B cell (primary cell): Measurements from ENCODE around the gene DENND5B.

Experiments
- EZH2 ChIP-seq: IDR thresholded peaks from 2 replicates; pipeline ENCODE4 v1.6.1; 2012; ENCODE audit warnings: borderline replicate concordance, low read depth, mild to moderate bottlenecking, moderate library complexity, low read length; ENCODE audit not compliant: insufficient read depth, poor library complexity, severe bottlenecking
- TF ChIP-seq, protein P1 (sequence below): fragments of 200-600 bp; IDR thresholded peaks from one replicate; pipeline ENCODE4 v1.8.0; 2022; ENCODE audit warnings: antibody characterized with exemption, mild to moderate bottlenecking

DNA sequence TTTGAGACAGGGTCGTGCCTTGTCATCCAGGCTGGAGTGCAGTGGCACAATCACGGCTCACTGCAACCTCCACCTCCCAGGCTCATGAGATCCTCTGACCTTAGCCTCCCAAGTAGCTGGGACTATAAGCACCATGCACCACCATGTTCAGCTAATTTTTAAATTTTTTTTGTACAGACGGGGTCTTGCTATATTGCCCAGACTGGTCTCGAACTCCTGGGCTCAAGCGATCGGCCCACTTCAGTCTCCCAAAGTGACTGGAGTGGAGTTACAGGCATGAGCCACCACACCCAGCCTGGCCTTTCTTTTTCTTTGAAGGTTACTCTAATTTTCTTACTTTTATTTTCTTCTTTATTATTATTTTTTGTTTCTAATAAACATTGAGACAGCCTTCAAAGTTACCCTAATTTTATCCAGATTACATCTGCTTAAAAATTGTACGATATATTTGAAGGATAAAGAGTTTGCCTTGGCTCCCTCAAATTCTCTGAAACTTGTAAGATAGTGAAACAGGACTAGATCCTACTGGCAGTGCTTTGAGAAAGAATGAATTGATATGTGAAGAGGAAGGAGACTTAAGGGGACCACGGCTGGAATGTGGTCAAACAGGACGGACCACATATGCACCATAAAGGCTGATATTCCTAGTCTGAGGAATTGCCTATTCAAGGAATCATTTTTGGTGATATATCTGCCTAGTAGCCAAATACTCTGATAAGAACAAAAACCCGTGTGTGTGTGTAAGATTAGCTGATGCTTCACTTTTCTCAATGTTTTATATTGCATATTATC, 250.9 kb downstream of the DENND5B start:
- TF ChIP-seq, protein P1, sequence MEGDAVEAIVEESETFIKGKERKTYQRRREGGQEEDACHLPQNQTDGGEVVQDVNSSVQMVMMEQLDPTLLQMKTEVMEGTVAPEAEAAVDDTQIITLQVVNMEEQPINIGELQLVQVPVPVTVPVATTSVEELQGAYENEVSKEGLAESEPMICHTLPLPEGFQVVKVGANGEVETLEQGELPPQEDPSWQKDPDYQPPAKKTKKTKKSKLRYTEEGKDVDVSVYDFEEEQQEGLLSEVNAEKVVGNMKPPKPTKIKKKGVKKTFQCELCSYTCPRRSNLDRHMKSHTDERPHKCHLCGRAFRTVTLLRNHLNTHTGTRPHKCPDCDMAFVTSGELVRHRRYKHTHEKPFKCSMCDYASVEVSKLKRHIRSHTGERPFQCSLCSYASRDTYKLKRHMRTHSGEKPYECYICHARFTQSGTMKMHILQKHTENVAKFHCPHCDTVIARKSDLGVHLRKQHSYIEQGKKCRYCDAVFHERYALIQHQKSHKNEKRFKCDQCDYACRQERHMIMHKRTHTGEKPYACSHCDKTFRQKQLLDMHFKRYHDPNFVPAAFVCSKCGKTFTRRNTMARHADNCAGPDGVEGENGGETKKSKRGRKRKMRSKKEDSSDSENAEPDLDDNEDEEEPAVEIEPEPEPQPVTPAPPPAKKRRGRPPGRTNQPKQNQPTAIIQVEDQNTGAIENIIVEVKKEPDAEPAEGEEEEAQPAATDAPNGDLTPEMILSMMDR, result no peak
- no peak for TF ChIP-seq EZH2
